Panc1 (cell line): ENCODE results near the gene LETM1. TPM values are rescaled to one million over a fixed set of nuclear protein-coding genes. Genes with fewer than 3 reads are reported as not detected.

Experiments
- ATAC-seq: fragments of 200-7000 bp; cut with Tn5 transposase; 2 replicates; pipeline ENCODE4 v1.9.1; 2020; ENCODE audit warnings: mild to moderate bottlenecking, moderate library complexity
- BruUV-seq: library from RNA; stranded (reverse); fragments of 400-500 nt; replicated peaks from 2 replicates; lab custom pipeline; 2021; lab: Mats Ljungman, UMichigan
- CTCF ChIA-PET: fragments of 300-600 bp; sonication (Branson Sonifier 250); formaldehyde crosslinking; loops from one replicate; lab custom pipeline; 2022; ENCODE audit warnings: antibody characterized with exemption; lab: Charles Lee
- POLR2A ChIA-PET: fragments of 300-600 bp; sonication (Branson Sonifier 250); formaldehyde crosslinking; loops from one replicate; lab custom pipeline; 2022; ENCODE audit warnings: antibody characterized with exemption; lab: Charles Lee
- DNase-seq: peaks from one replicate; pipeline ENCODE4 v3.0.0-alpha.2; 2010; ENCODE audit warnings: low read depth, low spot score
- H3K27ac ChIP-seq: 2 replicates; pipeline ENCODE4 v1.5.1; 2011; ENCODE audit warnings: mild to moderate bottlenecking, low read length, inconsistent platforms
- H3K27me3 ChIP-seq: fragments of 200-500 bp; sonication (Bioruptor generic); 2 replicates; pipeline ENCODE4 v1.6.0; 2014; ENCODE audit warnings: low read length, inconsistent platforms; ENCODE audit not compliant: control insufficient read depth, insufficient read depth
- H3K36me3 ChIP-seq: fragments of 200-500 bp; sonication (Bioruptor generic); 2 replicates; pipeline ENCODE4 v1.5.1; 2014; ENCODE audit warnings: inconsistent platforms, mild to moderate bottlenecking, low read length, moderate library complexity; ENCODE audit not compliant: control insufficient read depth, insufficient read depth
- H3K4me1 ChIP-seq: 2 replicates; pipeline ENCODE4 v1.5.1; 2011; ENCODE audit warnings: inconsistent platforms, mild to moderate bottlenecking, low read length, moderate library complexity; ENCODE audit not compliant: control insufficient read depth, insufficient read depth
- H3K4me3 ChIP-seq, 2 experiments: 2 replicates each; pipeline ENCODE4 v1.5.1; 2011 to 2012; ENCODE audit warnings: low read depth in 2 of 2, low read length in 2 of 2, mild to moderate bottlenecking in 2 of 2, inconsistent platforms in 1 of 2, moderate library complexity in 1 of 2
- H3K9me3 ChIP-seq: fragments of 200-500 bp; sonication (Bioruptor generic); 2 replicates; pipeline ENCODE4 v1.5.1; 2014; ENCODE audit warnings: low read depth, mild to moderate bottlenecking, inconsistent platforms, low read length, moderate library complexity; ENCODE audit not compliant: control insufficient read depth, insufficient read depth
- POLR2AphosphoS5 ChIP-seq: IDR thresholded peaks from 2 replicates; pipeline ENCODE4 v1.6.1; 2012; ENCODE audit warnings: mild to moderate bottlenecking, low read depth, low read length, moderate library complexity
- SIN3A ChIP-seq: IDR thresholded peaks from 2 replicates; pipeline ENCODE4 v1.6.1; 2012; ENCODE audit warnings: low read depth, mild to moderate bottlenecking, low read length, moderate library complexity, borderline replicate concordance; ENCODE audit not compliant: insufficient read depth
- TCF7L2 ChIP-seq: IDR thresholded peaks from 2 replicates; pipeline ENCODE4 v1.6.1; 2011; ENCODE audit warnings: mild to moderate bottlenecking, low read depth, low read length, inconsistent platforms
- in situ Hi-C: cut with HindIII; loops from 2 replicates; pipeline ENCODE4 v1.10.0; 2016; ENCODE audit warnings: low sequenced_read_pairs, low pct_unique_long_range_greater_than_20kb
- intact Hi-C: fragments of 100-400 bp; cut with micrococcal nuclease; formaldehyde crosslinking; loops from one replicate; pipeline ENCODE4 v1.10.0; 2022; ENCODE audit not compliant: unreplicated experiment
- total RNA-seq: library from RNA; stranded (reverse); gene quantifications from one replicate; pipeline ENCODE4 v1.2.1, GENCODE V29; 2021; ENCODE audit not compliant: unreplicated experiment
- TF ChIP-seq, protein P1 (sequence below): fragments of 450-650 bp; IDR thresholded peaks from 2 replicates; pipeline ENCODE4 v1.5.1; 2017; ENCODE audit warnings: mild to moderate bottlenecking
- TF ChIP-seq, protein P2 (sequence below), 2 experiments: IDR thresholded peaks; 2 replicates each; pipeline ENCODE4 v1.6.1; 2011 to 2012; ENCODE audit warnings: low read depth in 2 of 2, control low read depth in 1 of 2, low read length in 1 of 2, mild to moderate bottlenecking in 1 of 2, moderate library complexity in 1 of 2; ENCODE audit not compliant: insufficient read depth in 1 of 2

LETM1 gene
- total RNA-seq, 1 experiment from 2014 or later, result 67.6 TPM

DNA sequence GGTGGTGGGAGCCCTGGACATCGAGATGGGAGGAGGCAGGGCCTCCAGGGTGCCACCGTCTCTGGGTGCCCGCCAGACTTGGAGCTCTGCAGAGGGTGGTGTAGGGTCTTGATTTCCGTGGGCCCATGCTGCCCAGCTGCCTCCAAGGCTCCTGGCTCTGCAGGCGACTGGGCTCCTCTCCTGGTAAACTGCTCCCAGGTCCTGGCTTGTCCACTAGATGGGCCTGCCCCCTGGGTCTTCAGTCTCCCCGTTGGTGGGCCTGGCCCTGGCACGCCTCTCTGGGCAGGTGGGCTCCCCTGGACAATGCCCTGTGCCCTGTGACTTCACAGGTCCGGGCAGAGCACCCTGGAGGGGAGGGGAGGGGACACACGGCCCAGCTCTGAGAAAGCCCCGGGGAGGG lies 55.2 kb downstream of the LETM1 start:
- Histone ChIP-seq H3K4me1 (no peaks in the 10 kb centered on the region), H3K4me3 (no peak overlapping the region), H3K36me3 (no peaks in the 10 kb centered on the region), H3K9me3 (no peaks in the 10 kb centered on the region), H3K27me3 (no peaks in the 10 kb centered on the region), H3K27ac (no peak overlapping the region)
- no peak for ATAC-seq
- CTCF ChIA-PET, result no interaction called here
- BruUV-seq, result no TSS peak
- TF ChIP-seq TCF7L2, result no peak
- TF ChIP-seq, protein P1, sequence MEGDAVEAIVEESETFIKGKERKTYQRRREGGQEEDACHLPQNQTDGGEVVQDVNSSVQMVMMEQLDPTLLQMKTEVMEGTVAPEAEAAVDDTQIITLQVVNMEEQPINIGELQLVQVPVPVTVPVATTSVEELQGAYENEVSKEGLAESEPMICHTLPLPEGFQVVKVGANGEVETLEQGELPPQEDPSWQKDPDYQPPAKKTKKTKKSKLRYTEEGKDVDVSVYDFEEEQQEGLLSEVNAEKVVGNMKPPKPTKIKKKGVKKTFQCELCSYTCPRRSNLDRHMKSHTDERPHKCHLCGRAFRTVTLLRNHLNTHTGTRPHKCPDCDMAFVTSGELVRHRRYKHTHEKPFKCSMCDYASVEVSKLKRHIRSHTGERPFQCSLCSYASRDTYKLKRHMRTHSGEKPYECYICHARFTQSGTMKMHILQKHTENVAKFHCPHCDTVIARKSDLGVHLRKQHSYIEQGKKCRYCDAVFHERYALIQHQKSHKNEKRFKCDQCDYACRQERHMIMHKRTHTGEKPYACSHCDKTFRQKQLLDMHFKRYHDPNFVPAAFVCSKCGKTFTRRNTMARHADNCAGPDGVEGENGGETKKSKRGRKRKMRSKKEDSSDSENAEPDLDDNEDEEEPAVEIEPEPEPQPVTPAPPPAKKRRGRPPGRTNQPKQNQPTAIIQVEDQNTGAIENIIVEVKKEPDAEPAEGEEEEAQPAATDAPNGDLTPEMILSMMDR, result no peak
- POLR2A ChIA-PET, result no interaction called here
- intact Hi-C loops, result no loop called here
- DNase-seq, result no peak
- in situ Hi-C loops, result no loop called here

DNA sequence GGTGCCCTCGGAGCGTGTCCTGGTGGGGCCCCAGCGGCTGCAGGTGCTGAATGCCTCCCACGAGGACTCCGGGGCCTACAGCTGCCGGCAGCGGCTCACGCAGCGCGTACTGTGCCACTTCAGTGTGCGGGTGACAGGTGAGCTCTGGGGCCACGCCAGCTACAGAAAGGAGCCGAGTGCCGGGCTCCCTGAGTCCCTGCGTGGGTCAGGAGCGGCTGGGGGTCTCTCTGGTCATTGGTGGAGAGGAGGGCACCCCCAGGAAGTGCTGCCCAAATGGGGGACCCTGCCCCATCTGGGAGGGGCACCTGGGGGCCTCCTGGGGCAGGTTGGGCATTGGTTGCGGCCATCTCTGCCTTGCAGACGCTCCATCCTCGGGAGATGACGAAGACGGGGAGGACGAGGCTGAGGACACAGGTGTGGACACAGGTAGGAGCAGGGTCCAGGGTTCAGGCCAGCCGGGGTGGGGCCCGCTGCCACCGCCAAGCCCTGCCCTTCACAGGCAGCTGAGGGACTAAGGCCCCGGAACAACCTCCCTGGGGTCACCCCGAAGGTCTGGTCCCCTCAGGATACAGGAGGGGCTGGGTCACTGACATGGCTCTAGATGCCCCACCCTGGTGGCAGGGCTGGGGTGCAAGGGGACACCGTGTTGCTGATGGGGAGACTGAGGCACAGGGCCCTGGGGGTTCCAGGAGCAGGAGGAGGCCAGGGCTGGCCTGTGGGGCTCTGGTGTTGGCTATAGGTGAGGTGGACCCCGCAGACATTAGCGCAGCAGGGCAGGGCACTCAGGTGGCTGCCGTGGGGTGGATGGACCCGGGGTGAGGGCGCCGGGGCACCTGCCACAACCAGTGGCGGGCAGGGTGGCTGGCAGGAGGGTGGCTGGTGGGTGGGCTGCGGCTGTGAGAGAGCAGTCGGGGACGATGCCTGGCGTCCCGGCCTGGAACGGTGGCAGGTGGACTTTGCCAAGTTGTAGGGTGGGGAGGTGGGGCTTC lies 56.3 kb downstream of the LETM1 start:
- intact Hi-C loops, result no loop called here
- Histone ChIP-seq H3K27ac (no peak overlapping the region), H3K4me1 (no peaks in the 10 kb centered on the region), H3K27me3 (no peaks in the 10 kb centered on the region), H3K4me3 (no peak overlapping the region), H3K36me3 (no peaks in the 10 kb centered on the region; the same call in 1 of the 2 replicates), H3K9me3 (no peaks in the 10 kb centered on the region)
- no TSS peak for BruUV-seq
- no peak for ATAC-seq
- CTCF ChIA-PET, result no interaction called here
- DNase-seq, result no peak
- POLR2A ChIA-PET, result no interaction called here
- TF ChIP-seq, protein P2, sequence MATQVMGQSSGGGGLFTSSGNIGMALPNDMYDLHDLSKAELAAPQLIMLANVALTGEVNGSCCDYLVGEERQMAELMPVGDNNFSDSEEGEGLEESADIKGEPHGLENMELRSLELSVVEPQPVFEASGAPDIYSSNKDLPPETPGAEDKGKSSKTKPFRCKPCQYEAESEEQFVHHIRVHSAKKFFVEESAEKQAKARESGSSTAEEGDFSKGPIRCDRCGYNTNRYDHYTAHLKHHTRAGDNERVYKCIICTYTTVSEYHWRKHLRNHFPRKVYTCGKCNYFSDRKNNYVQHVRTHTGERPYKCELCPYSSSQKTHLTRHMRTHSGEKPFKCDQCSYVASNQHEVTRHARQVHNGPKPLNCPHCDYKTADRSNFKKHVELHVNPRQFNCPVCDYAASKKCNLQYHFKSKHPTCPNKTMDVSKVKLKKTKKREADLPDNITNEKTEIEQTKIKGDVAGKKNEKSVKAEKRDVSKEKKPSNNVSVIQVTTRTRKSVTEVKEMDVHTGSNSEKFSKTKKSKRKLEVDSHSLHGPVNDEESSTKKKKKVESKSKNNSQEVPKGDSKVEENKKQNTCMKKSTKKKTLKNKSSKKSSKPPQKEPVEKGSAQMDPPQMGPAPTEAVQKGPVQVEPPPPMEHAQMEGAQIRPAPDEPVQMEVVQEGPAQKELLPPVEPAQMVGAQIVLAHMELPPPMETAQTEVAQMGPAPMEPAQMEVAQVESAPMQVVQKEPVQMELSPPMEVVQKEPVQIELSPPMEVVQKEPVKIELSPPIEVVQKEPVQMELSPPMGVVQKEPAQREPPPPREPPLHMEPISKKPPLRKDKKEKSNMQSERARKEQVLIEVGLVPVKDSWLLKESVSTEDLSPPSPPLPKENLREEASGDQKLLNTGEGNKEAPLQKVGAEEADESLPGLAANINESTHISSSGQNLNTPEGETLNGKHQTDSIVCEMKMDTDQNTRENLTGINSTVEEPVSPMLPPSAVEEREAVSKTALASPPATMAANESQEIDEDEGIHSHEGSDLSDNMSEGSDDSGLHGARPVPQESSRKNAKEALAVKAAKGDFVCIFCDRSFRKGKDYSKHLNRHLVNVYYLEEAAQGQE (IDR thresholded peaks at IDR 0.05; ENCODE audit: insufficient read depth in 1 of 2, low read depth in 2 of 2, low read length in 1 of 2), result no peak
- no peak for TF ChIP-seq POLR2AphosphoS5
- TF ChIP-seq SIN3A, result no peak
- TF ChIP-seq TCF7L2, result no peak
- TF ChIP-seq, protein P1, result no peak
- in situ Hi-C loops, result no loop called here
